ENCODE results near the gene SYT1. TPM values are rescaled to one million over a fixed set of nuclear protein-coding genes. Genes with fewer than 3 reads are reported as not detected.

SYT1 gene
- total and polyA plus RNA-seq, 2 donors (not counting 1 experiment from before 2014, with no cell fraction given), result 0.60 to 1.3 TPM

GRCh38 chr12:79115743-79116142, 251.2 kb downstream of the SYT1 start:
- intact Hi-C loops (cut with micrococcal nuclease), result no loop called here
- DNase-seq (no peak), ATAC-seq (ENCODE audit: low read depth) (no peak)
- H4K20me1 ChIP-seq (ENCODE audit: control insufficient read depth, insufficient read depth, low read length, poor library complexity, severe bottlenecking), result no peaks in the 10 kb centered on the region
- no peaks in the 10 kb centered on the region for H3K27me3 ChIP-seq (replicated peaks in 1 of 4; ENCODE audit: control extremely low read depth in 1 of 4, control insufficient read depth in 3 of 4, insufficient read depth in 4 of 4, low read length in 3 of 4)
- ChIA-PET POLR2A (no interaction called here), CTCF (no interaction called here)
- no peaks in the 10 kb centered on the region for H3K9me3 ChIP-seq (ENCODE audit: control extremely low read depth in 1 of 3, control insufficient read depth in 2 of 3, insufficient read depth in 1 of 3, low read length in 2 of 3)
- no peaks in the 10 kb centered on the region for H3K9me3 Mint-ChIP-seq (ENCODE audit: insufficient read depth)
- no peak overlapping the region for H3K4me2 ChIP-seq (replicated peaks; ENCODE audit: low read depth, low read length, poor library complexity, severe bottlenecking)
- no peaks in the 10 kb centered on the region for H3K36me3 ChIP-seq (replicated peaks in 1 of 2; ENCODE audit: control extremely low read depth in 1 of 2, control insufficient read depth in 1 of 2, extremely low read depth in 1 of 2, insufficient read depth in 2 of 2, low read length in 1 of 2)
- no peak overlapping the region for H3K27ac ChIP-seq (ENCODE audit: low read length in 2 of 2)
- no peaks in the 10 kb centered on the region for H3K4me1 ChIP-seq (ENCODE audit: control insufficient read depth in 2 of 2, insufficient read depth in 2 of 2, low read length in 2 of 2)
- no peak overlapping the region for H2AFZ ChIP-seq (ENCODE audit: insufficient read depth, low read depth, low read length, poor library complexity, severe bottlenecking)
- no peak overlapping the region for H3K4me3 Mint-ChIP-seq
- H3K4me3 ChIP-seq (ENCODE audit: control extremely low read depth in 1 of 5, extremely low read depth in 1 of 5, insufficient read depth in 1 of 5, low read depth in 2 of 5, low read length in 4 of 5), result no peak overlapping the region
- no peak overlapping the region for H3K27ac Mint-ChIP-seq
- no peaks in the 10 kb centered on the region for H3K4me1 Mint-ChIP-seq
- H3K27me3 Mint-ChIP-seq, result no peaks in the 10 kb centered on the region
- no peak overlapping the region for H3K9ac ChIP-seq (ENCODE audit: low read length)
- TF ChIP-seq EZH2 (IDR thresholded peaks at IDR 0.05; ENCODE audit: borderline replicate concordance, insufficient read depth, low read depth, low read length, poor library complexity, severe bottlenecking), result no peak
- TF ChIP-seq, protein P1, sequence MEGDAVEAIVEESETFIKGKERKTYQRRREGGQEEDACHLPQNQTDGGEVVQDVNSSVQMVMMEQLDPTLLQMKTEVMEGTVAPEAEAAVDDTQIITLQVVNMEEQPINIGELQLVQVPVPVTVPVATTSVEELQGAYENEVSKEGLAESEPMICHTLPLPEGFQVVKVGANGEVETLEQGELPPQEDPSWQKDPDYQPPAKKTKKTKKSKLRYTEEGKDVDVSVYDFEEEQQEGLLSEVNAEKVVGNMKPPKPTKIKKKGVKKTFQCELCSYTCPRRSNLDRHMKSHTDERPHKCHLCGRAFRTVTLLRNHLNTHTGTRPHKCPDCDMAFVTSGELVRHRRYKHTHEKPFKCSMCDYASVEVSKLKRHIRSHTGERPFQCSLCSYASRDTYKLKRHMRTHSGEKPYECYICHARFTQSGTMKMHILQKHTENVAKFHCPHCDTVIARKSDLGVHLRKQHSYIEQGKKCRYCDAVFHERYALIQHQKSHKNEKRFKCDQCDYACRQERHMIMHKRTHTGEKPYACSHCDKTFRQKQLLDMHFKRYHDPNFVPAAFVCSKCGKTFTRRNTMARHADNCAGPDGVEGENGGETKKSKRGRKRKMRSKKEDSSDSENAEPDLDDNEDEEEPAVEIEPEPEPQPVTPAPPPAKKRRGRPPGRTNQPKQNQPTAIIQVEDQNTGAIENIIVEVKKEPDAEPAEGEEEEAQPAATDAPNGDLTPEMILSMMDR (IDR thresholded peaks at IDR 0.05), result no peak
- no peaks in the 10 kb centered on the region for H3K79me2 ChIP-seq (ENCODE audit: control insufficient read depth, insufficient read depth, low read length)

GRCh38 chr12:79119796-79120195, 255.2 kb downstream of the SYT1 start:
- Mint-ChIP-seq H3K4me1 (no peaks in the 10 kb centered on the region), H3K27ac (no peak overlapping the region), H3K9me3 (ENCODE audit: insufficient read depth) (no peaks in the 10 kb centered on the region), H3K27me3 (no peaks in the 10 kb centered on the region), H3K4me3 (no peak overlapping the region)
- no peak for TF ChIP-seq EZH2 (IDR thresholded peaks at IDR 0.05; ENCODE audit: borderline replicate concordance, insufficient read depth, low read depth, low read length, poor library complexity, severe bottlenecking)
- TF ChIP-seq, protein P1 (IDR thresholded peaks at IDR 0.05), result no peak
- no peak overlapping the region for H3K27ac ChIP-seq (ENCODE audit: low read length in 2 of 2)
- H2AFZ ChIP-seq (ENCODE audit: insufficient read depth, low read depth, low read length, poor library complexity, severe bottlenecking), result no peak overlapping the region
- no peaks in the 10 kb centered on the region for H3K4me1 ChIP-seq (ENCODE audit: control insufficient read depth in 2 of 2, insufficient read depth in 2 of 2, low read length in 2 of 2)
- DNase-seq (no peak), ATAC-seq (ENCODE audit: low read depth) (no peak)
- WGBS (ENCODE audit: insufficient coverage), result 100% methylated on average over 1 of the region's 4 CpGs
- no peak overlapping the region for H3K4me2 ChIP-seq (replicated peaks; ENCODE audit: low read depth, low read length, poor library complexity, severe bottlenecking)
- POLR2A ChIA-PET, result no interaction called here
- intact Hi-C loops (cut with micrococcal nuclease), result no loop called here
- no peaks in the 10 kb centered on the region for H3K9me3 ChIP-seq (ENCODE audit: control extremely low read depth in 1 of 3, control insufficient read depth in 2 of 3, insufficient read depth in 1 of 3, low read length in 2 of 3)
- H4K20me1 ChIP-seq (ENCODE audit: control insufficient read depth, insufficient read depth, low read length, poor library complexity, severe bottlenecking), result no peaks in the 10 kb centered on the region
- CTCF ChIA-PET, result no interaction called here
- H3K27me3 ChIP-seq (replicated peaks in 1 of 4; ENCODE audit: control extremely low read depth in 1 of 4, control insufficient read depth in 3 of 4, insufficient read depth in 4 of 4, low read length in 3 of 4), result no peaks in the 10 kb centered on the region
- H3K79me2 ChIP-seq (ENCODE audit: control insufficient read depth, insufficient read depth, low read length), result no peaks in the 10 kb centered on the region
- no peaks in the 10 kb centered on the region for H3K36me3 ChIP-seq (replicated peaks in 1 of 2; ENCODE audit: control extremely low read depth in 1 of 2, control insufficient read depth in 1 of 2, extremely low read depth in 1 of 2, insufficient read depth in 2 of 2, low read length in 1 of 2)
- H3K9ac ChIP-seq (ENCODE audit: low read length), result no peak overlapping the region
- H3K4me3 ChIP-seq (ENCODE audit: control extremely low read depth in 1 of 5, extremely low read depth in 1 of 5, insufficient read depth in 1 of 5, low read depth in 2 of 5, low read length in 4 of 5), result no peak overlapping the region

Data from B cell (primary cell).